ENCODE results near the gene LATS2.
"Not testable (repeated sequence)": the region's sequence is repeated elsewhere in the genome, so short reads cannot be mapped to it uniquely, and the experiment has no call there.

The LATS2 gene

DNA sequence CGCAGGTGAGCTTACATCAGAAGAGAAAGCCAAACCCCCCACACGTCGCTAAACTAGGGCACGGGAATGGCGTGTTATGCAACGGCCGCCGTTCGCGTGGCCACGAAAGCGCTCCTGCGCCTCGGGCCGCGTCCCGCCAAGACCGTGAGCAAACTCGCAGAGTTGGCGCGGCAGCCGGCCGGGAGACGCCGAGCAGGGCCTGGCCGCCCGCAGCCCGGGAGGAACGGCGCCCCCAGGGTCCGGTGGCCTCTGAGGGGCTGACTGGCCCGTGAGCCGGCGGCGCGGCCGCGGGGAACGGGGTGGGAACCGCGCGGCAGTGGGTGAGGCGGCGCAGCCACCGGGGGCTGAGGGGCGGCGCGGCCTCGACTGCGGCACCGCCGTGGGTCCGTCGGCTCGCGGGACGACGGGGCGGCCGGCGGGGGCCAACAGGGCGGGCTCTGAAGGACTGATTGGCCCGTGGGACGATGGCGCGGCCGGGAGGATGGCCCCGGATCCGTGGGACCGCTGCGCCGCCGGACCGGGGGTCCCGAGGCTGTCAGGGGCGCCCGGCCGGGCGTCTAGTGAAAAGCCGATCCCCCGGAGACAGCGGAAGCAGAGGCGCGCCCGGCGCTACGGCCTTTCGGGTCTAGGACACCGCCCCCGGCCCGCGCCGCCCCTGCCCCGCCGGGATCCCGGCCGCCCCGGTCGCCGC, 903 bp downstream of the LATS2 start:
- Histone ChIP-seq H3K36me3 (ENCODE audit: control insufficient read depth, insufficient read depth, low read length) (no peaks in the 10 kb centered on the region), H3K4me1 (ENCODE audit: control insufficient read depth, insufficient read depth, low read length) (no peaks in the 10 kb centered on the region), H3K27me3 (ENCODE audit: control insufficient read depth, insufficient read depth, low read length, poor library complexity, severe bottlenecking) (no peaks in the 10 kb centered on the region), H3K9me3 (ENCODE audit: control insufficient read depth, low read length) (no peaks in the 10 kb centered on the region), H3K4me3 (ENCODE audit: insufficient read depth, low read depth, low read length) (peak overlapping the region; percentile 87), H3K27ac (ENCODE audit: insufficient read depth, low read depth, low read length, poor library complexity, severe bottlenecking) (peak overlapping the region; percentile 98)
- WGBS, 2 experiments, result 0% methylated on average over 100 of the region's 100 CpGs

DNA sequence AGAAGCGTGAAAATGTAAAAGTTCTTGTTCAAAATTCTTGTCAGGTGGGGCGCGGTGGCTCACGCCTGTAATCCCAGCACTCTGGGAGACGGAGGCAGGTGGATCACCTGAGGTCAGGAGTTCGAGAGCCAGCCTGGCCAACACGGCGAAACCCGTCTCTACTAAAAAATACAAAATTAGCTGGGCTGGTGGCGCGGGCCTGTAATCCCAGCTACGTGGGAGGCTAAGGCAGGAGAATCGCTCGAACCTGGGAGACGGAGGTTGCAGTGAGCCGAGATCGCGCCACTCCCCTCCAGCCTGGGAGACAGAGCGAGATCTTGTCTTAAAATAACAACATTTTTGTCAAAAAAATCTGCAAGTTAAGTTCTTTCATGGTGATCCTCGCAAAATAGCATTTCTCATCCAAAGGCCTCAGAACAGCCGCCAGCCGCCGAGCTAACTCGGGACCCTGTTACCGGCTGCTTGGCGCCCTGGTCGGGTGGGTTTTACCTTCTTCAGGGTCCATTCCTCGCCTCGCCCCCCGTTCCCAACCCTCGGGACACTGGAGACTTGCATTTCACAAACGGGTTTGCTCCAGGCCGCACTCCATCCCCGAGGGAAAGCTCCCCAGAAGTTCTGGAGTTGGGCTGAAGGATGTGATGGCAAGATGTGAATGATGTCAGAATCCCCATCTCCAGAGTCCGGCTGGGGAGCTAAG, 1.6 kb downstream of the LATS2 start:
- WGBS, 2 experiments, result 65 to 68% methylated on average over 35 of the region's 35 CpGs
- Histone ChIP-seq H3K4me1 (ENCODE audit: control insufficient read depth, insufficient read depth, low read length) (no peaks in the 10 kb centered on the region), H3K27ac (ENCODE audit: insufficient read depth, low read depth, low read length, poor library complexity, severe bottlenecking) (no peak overlapping the region), H3K36me3 (ENCODE audit: control insufficient read depth, insufficient read depth, low read length) (no peaks in the 10 kb centered on the region), H3K9me3 (ENCODE audit: control insufficient read depth, low read length) (no peaks in the 10 kb centered on the region), H3K4me3 (ENCODE audit: insufficient read depth, low read depth, low read length) (peak overlapping the region; percentile 87), H3K27me3 (ENCODE audit: control insufficient read depth, insufficient read depth, low read length, poor library complexity, severe bottlenecking) (no peaks in the 10 kb centered on the region)

DNA sequence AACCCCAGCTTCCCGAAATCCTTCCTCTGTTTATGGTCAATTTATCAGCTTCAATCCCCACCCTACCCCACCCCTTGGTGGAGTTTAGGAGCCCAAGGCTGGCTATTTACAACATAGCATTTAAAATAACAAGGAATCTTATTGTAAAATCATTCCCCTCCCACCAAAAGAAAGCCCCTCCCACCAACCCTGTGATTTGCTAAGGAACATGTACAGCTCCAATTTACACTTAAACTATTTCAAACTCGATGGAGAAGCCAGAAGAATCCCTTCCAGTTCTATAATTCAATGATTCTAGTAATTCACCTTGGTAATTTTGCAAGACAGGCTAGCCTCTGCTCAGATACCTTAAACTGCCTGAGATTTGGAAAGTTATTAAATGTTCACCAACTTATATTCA, 3.0 kb downstream of the LATS2 start:
- no peak overlapping the region for H3K27ac ChIP-seq (ENCODE audit: insufficient read depth, low read depth, low read length, poor library complexity, severe bottlenecking)
- H3K4me1 ChIP-seq (ENCODE audit: control insufficient read depth, insufficient read depth, low read length), result no peaks in the 10 kb centered on the region
- H3K27me3 ChIP-seq (ENCODE audit: control insufficient read depth, insufficient read depth, low read length, poor library complexity, severe bottlenecking), result no peaks in the 10 kb centered on the region
- no peak overlapping the region for H3K4me3 ChIP-seq (ENCODE audit: insufficient read depth, low read depth, low read length)
- no peaks in the 10 kb centered on the region for H3K9me3 ChIP-seq (ENCODE audit: control insufficient read depth, low read length)
- no peaks in the 10 kb centered on the region for H3K36me3 ChIP-seq (ENCODE audit: control insufficient read depth, insufficient read depth, low read length)
- 51 to 67% methylated on average over 2 of the region's 2 CpGs for WGBS, 2 experiments

GRCh38 chr13:21055511-21056045, 5.8 kb downstream of the LATS2 start:
- Histone ChIP-seq H3K4me1 (ENCODE audit: control insufficient read depth, insufficient read depth, low read length) (no peaks in the 10 kb centered on the region), H3K27me3 (ENCODE audit: control insufficient read depth, insufficient read depth, low read length, poor library complexity, severe bottlenecking) (no peaks in the 10 kb centered on the region), H3K9me3 (ENCODE audit: control insufficient read depth, low read length) (no peaks in the 10 kb centered on the region), H3K27ac (ENCODE audit: insufficient read depth, low read depth, low read length, poor library complexity, severe bottlenecking) (no peak overlapping the region), H3K4me3 (ENCODE audit: insufficient read depth, low read depth, low read length) (no peak overlapping the region), H3K36me3 (ENCODE audit: control insufficient read depth, insufficient read depth, low read length) (no peaks in the 10 kb centered on the region)
- WGBS, 2 experiments, result 96 to 97% methylated on average over 2 of the region's 2 CpGs

DNA sequence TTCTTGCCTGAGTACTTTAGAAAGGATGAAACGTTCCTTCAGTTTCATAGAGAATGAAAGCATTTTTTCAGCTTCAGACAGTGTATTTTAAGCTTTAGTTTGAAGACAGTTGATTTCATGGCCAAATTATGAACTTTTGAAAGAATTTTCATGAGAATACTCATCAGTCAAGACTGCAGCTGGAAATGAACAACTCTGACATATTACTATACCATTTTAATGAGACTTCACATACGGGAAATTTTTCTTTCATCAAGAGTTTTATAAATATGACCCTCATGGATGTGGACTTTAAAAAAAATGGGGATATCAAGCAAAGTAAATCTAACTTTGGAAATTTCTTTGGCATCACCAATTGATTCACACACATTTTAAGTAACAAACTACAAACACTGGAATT, 6.4 kb downstream of the LATS2 start:
- Histone ChIP-seq H3K4me3 (ENCODE audit: insufficient read depth, low read depth, low read length) (no peak overlapping the region), H3K4me1 (ENCODE audit: control insufficient read depth, insufficient read depth, low read length) (no peaks in the 10 kb centered on the region), H3K9me3 (ENCODE audit: control insufficient read depth, low read length) (no peaks in the 10 kb centered on the region), H3K36me3 (ENCODE audit: control insufficient read depth, insufficient read depth, low read length) (no peaks in the 10 kb centered on the region), H3K27ac (ENCODE audit: insufficient read depth, low read depth, low read length, poor library complexity, severe bottlenecking) (no peak overlapping the region), H3K27me3 (ENCODE audit: control insufficient read depth, insufficient read depth, low read length, poor library complexity, severe bottlenecking) (no peaks in the 10 kb centered on the region)
- 93% methylated on average over 1 of the region's 2 CpGs for WGBS, 2 experiments

GRCh38 chr13:21054313-21054712, 7.1 kb downstream of the LATS2 start:
- Histone ChIP-seq H3K27ac (ENCODE audit: insufficient read depth, low read depth, low read length, poor library complexity, severe bottlenecking) (no peak overlapping the region), H3K36me3 (ENCODE audit: control insufficient read depth, insufficient read depth, low read length) (no peaks in the 10 kb centered on the region), H3K4me1 (ENCODE audit: control insufficient read depth, insufficient read depth, low read length) (no peaks in the 10 kb centered on the region), H3K9me3 (ENCODE audit: control insufficient read depth, low read length) (no peaks in the 10 kb centered on the region), H3K27me3 (ENCODE audit: control insufficient read depth, insufficient read depth, low read length, poor library complexity, severe bottlenecking) (no peaks in the 10 kb centered on the region), H3K4me3 (ENCODE audit: insufficient read depth, low read depth, low read length) (no peak overlapping the region)
- 92% methylated on average over 8 of the region's 8 CpGs for WGBS, 2 experiments

DNA sequence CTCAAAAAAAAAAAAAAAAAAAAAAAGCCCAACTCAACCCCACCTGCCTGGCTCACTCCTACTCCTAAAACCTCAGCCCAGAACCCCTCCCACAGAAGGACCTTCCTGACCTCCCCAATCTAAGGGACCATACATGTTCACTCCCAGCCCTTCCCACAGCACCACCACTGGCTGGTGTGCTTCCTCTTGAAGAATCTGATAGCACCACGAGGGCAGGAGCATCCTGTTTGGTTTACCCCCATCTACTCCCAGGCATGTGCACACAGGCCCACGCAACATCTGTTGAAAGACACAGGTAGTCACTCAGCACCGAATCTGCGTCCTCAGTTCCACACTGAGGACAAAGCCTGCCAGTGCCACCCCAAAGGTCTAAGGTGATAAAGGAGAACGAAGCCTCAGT, 8.2 kb downstream of the LATS2 start:
- 91 to 93% methylated on average over 5 of the region's 5 CpGs for WGBS, 2 experiments
- H3K4me1 ChIP-seq (ENCODE audit: control insufficient read depth, insufficient read depth, low read length), result no peaks in the 10 kb centered on the region

DNA sequence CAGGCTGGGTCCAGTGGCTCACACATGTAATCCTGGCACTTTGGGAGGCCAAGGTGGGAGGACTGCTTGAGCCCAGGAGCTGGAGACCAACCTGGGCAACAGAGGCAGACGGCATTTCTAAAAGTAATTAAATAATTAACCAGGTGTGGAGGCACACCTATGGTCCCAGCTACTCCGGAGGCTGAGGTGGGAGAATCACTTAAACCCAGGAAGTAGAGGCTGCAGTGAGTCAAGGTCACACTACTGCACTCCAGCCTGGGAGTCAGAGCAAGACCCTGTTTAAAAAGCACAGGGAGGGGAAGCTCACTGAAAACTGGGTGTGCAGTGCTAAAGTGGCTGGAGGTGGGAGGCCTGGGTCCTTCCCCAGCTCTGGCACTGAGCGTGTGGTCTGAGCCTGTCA, 9.7 kb downstream of the LATS2 start:
- WGBS, 2 experiments, result 95 to 96% methylated on average over 3 of the region's 3 CpGs

More for the DNA sequence above, 8.2 kb downstream of the LATS2 start:
- Histone ChIP-seq H3K36me3 (ENCODE audit: control insufficient read depth, insufficient read depth, low read length) (no peaks in the 10 kb centered on the region), H3K9me3 (ENCODE audit: control insufficient read depth, low read length) (no peaks in the 10 kb centered on the region), H3K4me3 (ENCODE audit: insufficient read depth, low read depth, low read length) (no peak overlapping the region), H3K27me3 (ENCODE audit: control insufficient read depth, insufficient read depth, low read length, poor library complexity, severe bottlenecking) (no peaks in the 10 kb centered on the region), H3K27ac (ENCODE audit: insufficient read depth, low read depth, low read length, poor library complexity, severe bottlenecking) (no peak overlapping the region)

GRCh38 chr13:21050288-21051197, 10.8 kb downstream of the LATS2 start:
- H3K36me3 ChIP-seq (ENCODE audit: control insufficient read depth, insufficient read depth, low read length), result peaks cover 3% of the 10 kb centered on the region
- H3K27me3 ChIP-seq (ENCODE audit: control insufficient read depth, insufficient read depth, low read length, poor library complexity, severe bottlenecking), result no peaks in the 10 kb centered on the region
- no peaks in the 10 kb centered on the region for H3K9me3 ChIP-seq (ENCODE audit: control insufficient read depth, low read length)
- no peaks in the 10 kb centered on the region for H3K4me1 ChIP-seq (ENCODE audit: control insufficient read depth, insufficient read depth, low read length)
- H3K27ac ChIP-seq (ENCODE audit: insufficient read depth, low read depth, low read length, poor library complexity, severe bottlenecking), result no peak overlapping the region
- WGBS, 2 experiments, result 94 to 96% methylated on average over 16 of the region's 16 CpGs
- no peak overlapping the region for H3K4me3 ChIP-seq (ENCODE audit: insufficient read depth, low read depth, low read length)

More for the DNA sequence above, 9.7 kb downstream of the LATS2 start:
- Histone ChIP-seq H3K9me3 (ENCODE audit: control insufficient read depth, low read length) (no peaks in the 10 kb centered on the region), H3K27ac (ENCODE audit: insufficient read depth, low read depth, low read length, poor library complexity, severe bottlenecking) (no peak overlapping the region), H3K27me3 (ENCODE audit: control insufficient read depth, insufficient read depth, low read length, poor library complexity, severe bottlenecking) (no peaks in the 10 kb centered on the region), H3K4me1 (ENCODE audit: control insufficient read depth, insufficient read depth, low read length) (no peaks in the 10 kb centered on the region), H3K4me3 (ENCODE audit: insufficient read depth, low read depth, low read length) (no peak overlapping the region), H3K36me3 (ENCODE audit: control insufficient read depth, insufficient read depth, low read length) (no peaks in the 10 kb centered on the region)

- H3K27ac ChIP-seq (ENCODE audit: insufficient read depth, low read depth, low read length, poor library complexity, severe bottlenecking); H3K36me3 ChIP-seq (ENCODE audit: control insufficient read depth, insufficient read depth, low read length); H3K27me3 ChIP-seq (ENCODE audit: control insufficient read depth, insufficient read depth, low read length, poor library complexity, severe bottlenecking); H3K9me3 ChIP-seq (ENCODE audit: control insufficient read depth, low read length); H3K4me3 ChIP-seq (ENCODE audit: insufficient read depth, low read depth, low read length); H3K4me1 ChIP-seq (ENCODE audit: control insufficient read depth, insufficient read depth, low read length): not testable (repeated sequence)
- 88 to 92% methylated on average over 5 of the region's 6 CpGs for WGBS, 2 experiments
Measured at GRCh38 chr13:21049731-21050130, 11.7 kb downstream of the LATS2 start.

All from ectodermal cell (in vitro differentiated cells).